Tibial nerve (tissue), 4 donors: ENCODE data around the gene MAD2L2. TPM values are rescaled to one million over a fixed set of nuclear protein-coding genes. Genes with fewer than 3 reads are reported as not detected.
A peak's percentile ranks its signal among the peaks of the same experiment; 100 is the strongest.

Experiments
- DNase-seq, 2 donors: peaks; one replicate each; pipeline ENCODE4 v3.0.0-alpha.2; 2019; ENCODE audit warnings: low spot score in 2 of 2
- H3K27ac ChIP-seq, 4 donors: fragments of 200-600 bp; sonication (generic) in 3 of 4; one replicate each; pipeline ENCODE4 v1.5.1; 2017 to 2019; ENCODE audit warnings: mild to moderate bottlenecking in 1 of 4
- H3K27me3 ChIP-seq, 2 donors: fragments of 200-600 bp; sonication (generic) in 1 of 2; one replicate each; pipeline versions ENCODE4 v1.5.1 to v1.6.0; 2017 to 2019
- H3K36me3 ChIP-seq, 3 donors: fragments of 200-600 bp; sonication (generic); one replicate each; pipeline ENCODE4 v1.5.1; 2018 to 2019
- H3K4me1 ChIP-seq, 4 donors: fragments of 200-600 bp; sonication (generic) in 3 of 4; one replicate each; pipeline ENCODE4 v1.5.1; 2017 to 2019
- H3K4me3 ChIP-seq, 4 donors: fragments of 200-600 bp; sonication (generic) in 3 of 4; one replicate each; pipeline ENCODE4 v1.5.1; 2017 to 2019; ENCODE audit warnings: mild to moderate bottlenecking in 1 of 4, moderate library complexity in 1 of 4
- H3K9me3 ChIP-seq, 4 donors: fragments of 200-600 bp; sonication (generic) in 3 of 4; one replicate each; pipeline ENCODE4 v1.5.1; 2017 to 2019
- EP300 ChIP-seq, 2 donors: sonication (generic); formaldehyde crosslinking; IDR thresholded peaks; one replicate each; pipeline ENCODE4 v1.6.1; 2017; ENCODE audit warnings: antibody characterized with exemption in 2 of 2, mild to moderate bottlenecking in 1 of 2
- POLR2A ChIP-seq, 2 donors: fragments of 450-650 bp; IDR thresholded peaks; one replicate each; pipeline ENCODE4 v1.6.1; 2017; ENCODE audit warnings: antibody characterized with exemption in 2 of 2, mild to moderate bottlenecking in 2 of 2, moderate library complexity in 2 of 2
- WGBS, 2 donors: methylation state at CpG; one replicate each; pipeline ENCODE4 v1.1.5; 2018; 5-methylcytosine and 5-hydroxymethylcytosine counted together
- total RNA-seq, 4 donors: library from RNA; depleted of rRNA; stranded (reverse); fragments of >200 nt; gene quantifications; one replicate each; pipeline ENCODE4 v1.1.0, GENCODE V29; 2016
- TF ChIP-seq, protein P1 (sequence below), 5 experiments: fragments of 200-600 bp in 3 of 5; fragments of 450-650 bp in 2 of 5; sonication (generic) in 3 of 5; IDR thresholded peaks; one replicate each; pipeline ENCODE4 v1.5.1; 2016 to 2019; ENCODE audit warnings: antibody characterized with exemption in 5 of 5, mild to moderate bottlenecking in 3 of 5, moderate library complexity in 2 of 5

Gene MAD2L2
- total RNA-seq, 4 donors from 2014 or later, result 28.2 to 56.1 (median 32.3) TPM

DNA sequence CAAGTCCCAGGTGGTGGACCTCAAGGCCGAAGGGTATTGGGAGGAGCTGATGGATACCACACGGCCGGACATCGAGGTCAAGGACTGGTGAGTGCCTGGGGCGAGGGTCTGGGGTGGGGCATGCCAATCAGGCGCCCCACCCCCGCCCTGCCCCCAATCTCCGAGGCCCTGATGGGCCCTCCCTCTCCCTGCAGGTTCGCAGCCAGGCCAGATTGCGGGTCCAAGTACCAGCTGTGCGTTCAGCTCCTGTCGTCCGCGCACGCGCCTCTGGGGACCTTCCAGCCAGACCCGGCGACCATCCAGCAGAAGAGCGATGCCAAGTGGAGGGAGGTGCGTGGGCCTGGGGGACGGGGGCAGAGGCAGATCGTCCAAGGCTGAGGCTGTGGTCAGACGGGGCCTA lies 22.4 kb downstream of the MAD2L2 start:
- Histone ChIP-seq H3K27me3 (no peaks in the 10 kb centered on the region), H3K4me3 (no peak overlapping the region), H3K4me1 (peaks cover 0 to 23% (median 9%) of the 10 kb centered on the region in 4 donors), H3K27ac (no peak overlapping the region), H3K9me3 (no peaks in the 10 kb centered on the region), H3K36me3 (peaks cover 0 to 62% (median 0%) of the 10 kb centered on the region in 3 donors)
- TF ChIP-seq POLR2A (IDR thresholded peaks at IDR 0.05) (no peak), EP300 (IDR thresholded peaks at IDR 0.05) (no peak)
- TF ChIP-seq, protein P1, sequence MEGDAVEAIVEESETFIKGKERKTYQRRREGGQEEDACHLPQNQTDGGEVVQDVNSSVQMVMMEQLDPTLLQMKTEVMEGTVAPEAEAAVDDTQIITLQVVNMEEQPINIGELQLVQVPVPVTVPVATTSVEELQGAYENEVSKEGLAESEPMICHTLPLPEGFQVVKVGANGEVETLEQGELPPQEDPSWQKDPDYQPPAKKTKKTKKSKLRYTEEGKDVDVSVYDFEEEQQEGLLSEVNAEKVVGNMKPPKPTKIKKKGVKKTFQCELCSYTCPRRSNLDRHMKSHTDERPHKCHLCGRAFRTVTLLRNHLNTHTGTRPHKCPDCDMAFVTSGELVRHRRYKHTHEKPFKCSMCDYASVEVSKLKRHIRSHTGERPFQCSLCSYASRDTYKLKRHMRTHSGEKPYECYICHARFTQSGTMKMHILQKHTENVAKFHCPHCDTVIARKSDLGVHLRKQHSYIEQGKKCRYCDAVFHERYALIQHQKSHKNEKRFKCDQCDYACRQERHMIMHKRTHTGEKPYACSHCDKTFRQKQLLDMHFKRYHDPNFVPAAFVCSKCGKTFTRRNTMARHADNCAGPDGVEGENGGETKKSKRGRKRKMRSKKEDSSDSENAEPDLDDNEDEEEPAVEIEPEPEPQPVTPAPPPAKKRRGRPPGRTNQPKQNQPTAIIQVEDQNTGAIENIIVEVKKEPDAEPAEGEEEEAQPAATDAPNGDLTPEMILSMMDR (IDR thresholded peaks at IDR 0.05), result no peak
- 86 to 88% methylated on average over 20 to 23 of the region's 23 CpGs for WGBS, 2 donors
- no peak for DNase-seq

DNA sequence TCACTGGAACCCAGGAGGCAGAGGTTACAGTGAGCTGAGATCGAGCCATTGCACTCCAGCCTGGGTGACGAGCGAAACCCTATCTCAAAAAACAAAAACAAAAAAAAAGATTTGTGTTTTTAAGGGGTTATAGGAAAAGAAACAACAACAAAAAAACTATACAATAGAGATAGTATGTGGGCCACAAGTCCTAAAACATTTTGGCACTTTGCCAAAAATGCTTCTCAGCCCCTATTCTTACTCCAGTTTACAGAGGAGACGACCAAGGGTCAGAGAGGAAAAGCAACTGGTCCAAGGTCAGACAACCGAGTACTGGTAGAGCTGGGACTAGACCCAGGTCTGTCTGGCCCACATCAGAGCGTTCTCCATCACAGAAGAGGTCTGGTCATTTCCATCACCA lies 23.3 kb downstream of the MAD2L2 start:
- H3K27ac ChIP-seq, result no peak overlapping the region
- no peak for DNase-seq
- no peaks in the 10 kb centered on the region for H3K27me3 ChIP-seq
- 70 to 75% methylated on average over 6 of the region's 6 CpGs for WGBS, 2 donors
- no peaks in the 10 kb centered on the region for H3K9me3 ChIP-seq
- peaks cover 0 to 62% (median 0%) of the 10 kb centered on the region in 3 donors for H3K36me3 ChIP-seq
- TF ChIP-seq EP300 (IDR thresholded peaks at IDR 0.05), result no peak
- no peak overlapping the region for H3K4me3 ChIP-seq
- H3K4me1 ChIP-seq, result peaks cover 0 to 31% (median 9%) of the 10 kb centered on the region in 4 donors

DNA sequence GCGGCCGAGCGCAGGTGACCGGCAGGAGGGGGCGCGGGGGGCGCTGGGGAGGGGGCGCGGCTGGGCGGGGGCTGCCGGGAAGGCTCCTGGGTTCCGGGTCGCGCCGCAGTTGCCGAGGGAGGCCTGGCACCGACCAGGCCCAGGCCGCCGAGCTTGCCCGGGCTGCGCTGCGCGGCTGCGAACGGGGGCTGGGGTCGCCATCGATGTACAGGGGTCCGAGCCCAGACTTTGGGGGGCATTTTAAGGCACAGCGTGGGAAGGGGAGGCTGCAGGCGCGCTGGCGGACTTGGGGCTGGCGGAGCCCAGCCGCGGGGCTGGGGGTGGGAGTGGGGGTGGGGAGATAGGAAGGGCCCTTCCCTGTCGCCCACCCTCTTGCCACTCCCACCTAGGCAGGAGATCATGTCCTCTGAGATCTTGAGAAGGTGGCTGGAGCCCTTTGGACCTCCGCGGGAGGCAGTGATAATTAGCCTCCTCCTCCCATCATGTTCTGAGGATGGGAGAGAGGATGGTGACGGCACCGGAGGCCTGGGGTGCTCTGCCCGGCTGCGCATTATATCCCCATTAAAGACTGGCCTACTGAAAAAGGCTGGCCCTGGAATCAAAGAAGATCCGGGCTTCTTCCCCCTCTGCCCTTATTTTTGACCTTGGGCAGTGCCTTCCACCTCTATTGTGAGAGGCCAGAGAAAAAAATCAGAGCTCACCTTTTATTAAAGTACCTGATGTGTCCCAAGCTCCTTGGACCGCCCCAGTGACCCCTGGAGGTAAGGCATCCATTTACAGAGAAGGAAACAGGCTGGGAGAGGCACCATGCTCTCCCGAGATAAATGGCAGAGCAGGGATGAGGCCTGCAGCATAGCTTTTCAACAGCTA lies 25.8 kb downstream of the MAD2L2 start:
- TF ChIP-seq, protein P1 (IDR thresholded peaks at IDR 0.05), result no peak
- no peak for TF ChIP-seq POLR2A (IDR thresholded peaks at IDR 0.05)
- TF ChIP-seq EP300 (IDR thresholded peaks at IDR 0.05), result no peak
- Histone ChIP-seq H3K36me3 (peaks cover 0 to 37% (median 0%) of the 10 kb centered on the region in 3 donors), H3K4me1 (peaks cover 0 to 39% (median 14%) of the 10 kb centered on the region in 4 donors), H3K27ac (peak overlapping the region; percentile 49 to 89 (median 70)), H3K4me3 (peak overlapping the region; percentile 45 to 82 (median 67)), H3K27me3 (no peaks in the 10 kb centered on the region), H3K9me3 (no peaks in the 10 kb centered on the region)
- 9 to 26% methylated on average over 10 to 29 of the region's 45 CpGs for WGBS, 2 donors
- DNase-seq, result no peak

DNA sequence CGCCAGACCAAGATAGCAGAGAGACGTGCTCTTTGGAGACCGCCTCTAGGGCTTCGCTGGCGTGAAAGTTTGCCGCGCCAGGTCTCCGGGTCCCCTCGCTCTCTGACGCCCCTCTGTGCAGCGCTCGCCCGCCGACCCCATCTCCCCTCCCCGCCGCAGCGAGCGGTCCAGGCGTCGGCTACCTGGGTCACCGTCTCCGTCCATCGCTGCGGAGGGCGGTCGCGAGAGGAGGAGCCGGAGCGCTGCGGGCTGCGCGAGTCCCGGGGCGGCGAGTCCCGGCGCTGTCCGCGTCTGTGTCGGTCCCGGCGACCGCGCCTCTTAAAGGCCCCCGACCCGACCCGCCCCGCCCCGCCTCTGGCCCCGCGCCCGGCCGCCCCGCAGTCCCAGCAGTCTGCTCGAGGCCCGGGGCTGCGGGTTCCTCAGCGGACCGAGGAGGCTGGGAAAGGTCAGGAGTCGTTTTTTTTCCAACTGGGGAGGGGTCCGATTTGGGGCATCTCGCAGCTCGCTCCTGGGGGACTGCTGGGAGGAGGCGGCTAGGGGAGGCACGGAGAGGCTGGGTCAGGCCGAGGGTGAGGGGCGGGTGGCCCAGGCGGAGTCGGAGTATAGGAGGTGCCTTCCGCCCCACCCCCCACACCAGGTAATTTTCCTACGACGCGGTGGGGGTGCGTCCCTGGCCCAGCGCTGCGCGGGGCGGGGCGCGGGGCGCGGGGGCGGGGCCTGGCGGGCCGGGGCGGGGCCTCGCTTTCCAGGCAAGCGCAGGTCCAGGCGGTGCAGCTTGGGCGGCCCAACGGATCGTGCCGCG lies 26.6 kb downstream of the MAD2L2 start, which contains the start of the genes FBXO2 and FBXO44:
TSS of gene FBXO2 (minus strand) at position 293 of the 802 bp plus-strand sequence. CDS start at position 204, 89 bp downstream.
TSS of gene FBXO44 (plus strand) at position 741 of the 802 bp plus-strand sequence. CDS start 959 bp downstream, outside the sequence.
- peak within 1 kb of the TSS; percentile 65 to 89 (median 86) for H3K27ac ChIP-seq
- WGBS, 2 donors, result 2 to 4% methylated on average over 22 to 45 of the region's 94 CpGs

DNA sequence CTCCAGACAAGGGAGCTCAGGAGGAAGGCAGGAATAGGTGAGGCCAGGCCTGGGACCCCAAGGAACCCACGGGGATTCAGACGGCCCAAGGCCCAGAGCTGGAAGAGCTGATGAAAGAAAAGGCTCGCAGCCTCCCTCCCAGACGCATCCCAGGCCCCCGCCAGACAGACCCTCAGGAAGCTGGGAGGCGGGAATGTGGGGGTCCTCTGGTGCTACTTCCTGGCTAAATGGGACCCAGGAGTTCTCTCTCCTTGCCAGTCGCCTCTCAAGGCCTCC lies 27.1 kb downstream of the MAD2L2 start:
- no peaks in the 10 kb centered on the region for H3K9me3 ChIP-seq
- H3K4me1 ChIP-seq, result peaks cover 0 to 53% (median 28%) of the 10 kb centered on the region in 4 donors
- H3K4me3 ChIP-seq, result peak overlapping the region; percentile 65 to 82 (median 70)
- peaks cover 0 to 24% (median 0%) of the 10 kb centered on the region in 3 donors for H3K36me3 ChIP-seq
- H3K27me3 ChIP-seq, result peaks cover 0 to 9% of the 10 kb centered on the region in 2 donors
- WGBS, 2 donors, result 66 to 67% methylated on average over 6 to 7 of the region's 7 CpGs
- no peak for DNase-seq
- TF ChIP-seq POLR2A (IDR thresholded peaks at IDR 0.05) (no peak), EP300 (IDR thresholded peaks at IDR 0.05) (no peak)
- TF ChIP-seq, protein P1 (IDR thresholded peaks at IDR 0.05), result no peak
- H3K27ac ChIP-seq, result peak overlapping the region; percentile 50 to 89 (median 86)

More for the DNA sequence above, 26.6 kb downstream of the MAD2L2 start, which contains the start of the genes FBXO2 and FBXO44:
- H3K36me3 ChIP-seq, result peaks cover 0 to 29% (median 0%) of the 10 kb centered on the region in 3 donors
- DNase-seq, result peak in 1 of 2 donors; percentile 28
- H3K4me3 ChIP-seq, result peak within 1 kb of the TSS; percentile 65 to 82 (median 70)
- TF ChIP-seq EP300 (IDR thresholded peaks at IDR 0.05) (no peak), POLR2A (IDR thresholded peaks at IDR 0.05) (no peak)
- TF ChIP-seq, protein P1 (IDR thresholded peaks at IDR 0.05), result no peak
- no peaks in the 10 kb centered on the region for H3K9me3 ChIP-seq
- peaks cover 0 to 4% of the 10 kb centered on the region in 2 donors for H3K27me3 ChIP-seq
- peaks cover 0 to 47% (median 22%) of the 10 kb centered on the region in 4 donors for H3K4me1 ChIP-seq
